Panc1 (cell line): ENCODE measurements around the gene PLCXD1. TPM values are rescaled to one million over a fixed set of nuclear protein-coding genes. Genes with fewer than 3 reads are reported as not detected.

Experiments used
- ATAC-seq: fragments of 200-7000 bp; cut with Tn5 transposase; 2 replicates; pipeline ENCODE4 v1.9.1; 2020; ENCODE audit warnings: mild to moderate bottlenecking, moderate library complexity
- BruUV-seq: library from RNA; stranded (reverse); fragments of 400-500 nt; replicated peaks from 2 replicates; lab custom pipeline; 2021; lab: Mats Ljungman, UMichigan
- CTCF ChIA-PET: fragments of 300-600 bp; sonication (Branson Sonifier 250); formaldehyde crosslinking; loops from one replicate; lab custom pipeline; 2022; ENCODE audit warnings: antibody characterized with exemption; lab: Charles Lee
- POLR2A ChIA-PET: fragments of 300-600 bp; sonication (Branson Sonifier 250); formaldehyde crosslinking; loops from one replicate; lab custom pipeline; 2022; ENCODE audit warnings: antibody characterized with exemption; lab: Charles Lee
- DNase-seq: peaks from one replicate; pipeline ENCODE4 v3.0.0-alpha.2; 2010; ENCODE audit warnings: low read depth, low spot score
- H3K27ac ChIP-seq: 2 replicates; pipeline ENCODE4 v1.5.1; 2011; ENCODE audit warnings: mild to moderate bottlenecking, low read length, inconsistent platforms
- H3K27me3 ChIP-seq: fragments of 200-500 bp; sonication (Bioruptor generic); 2 replicates; pipeline ENCODE4 v1.6.0; 2014; ENCODE audit warnings: low read length, inconsistent platforms; ENCODE audit not compliant: control insufficient read depth, insufficient read depth
- H3K36me3 ChIP-seq: fragments of 200-500 bp; sonication (Bioruptor generic); 2 replicates; pipeline ENCODE4 v1.5.1; 2014; ENCODE audit warnings: inconsistent platforms, mild to moderate bottlenecking, low read length, moderate library complexity; ENCODE audit not compliant: control insufficient read depth, insufficient read depth
- H3K4me1 ChIP-seq: 2 replicates; pipeline ENCODE4 v1.5.1; 2011; ENCODE audit warnings: inconsistent platforms, mild to moderate bottlenecking, low read length, moderate library complexity; ENCODE audit not compliant: control insufficient read depth, insufficient read depth
- H3K4me3 ChIP-seq, 2 experiments: 2 replicates each; pipeline ENCODE4 v1.5.1; 2011 to 2012; ENCODE audit warnings: low read depth in 2 of 2, low read length in 2 of 2, mild to moderate bottlenecking in 2 of 2, inconsistent platforms in 1 of 2, moderate library complexity in 1 of 2
- H3K9me3 ChIP-seq: fragments of 200-500 bp; sonication (Bioruptor generic); 2 replicates; pipeline ENCODE4 v1.5.1; 2014; ENCODE audit warnings: low read depth, mild to moderate bottlenecking, inconsistent platforms, low read length, moderate library complexity; ENCODE audit not compliant: control insufficient read depth, insufficient read depth
- CTCF ChIP-seq: fragments of 450-650 bp; IDR thresholded peaks from 2 replicates; pipeline ENCODE4 v1.5.1; 2017; ENCODE audit warnings: mild to moderate bottlenecking
- POLR2AphosphoS5 ChIP-seq: IDR thresholded peaks from 2 replicates; pipeline ENCODE4 v1.6.1; 2012; ENCODE audit warnings: mild to moderate bottlenecking, low read depth, low read length, moderate library complexity
- REST ChIP-seq, 2 experiments: IDR thresholded peaks; 2 replicates each; pipeline ENCODE4 v1.6.1; 2011 to 2012; ENCODE audit warnings: low read depth in 2 of 2, control low read depth in 1 of 2, low read length in 1 of 2, mild to moderate bottlenecking in 1 of 2, moderate library complexity in 1 of 2; ENCODE audit not compliant: insufficient read depth in 1 of 2
- SIN3A ChIP-seq: IDR thresholded peaks from 2 replicates; pipeline ENCODE4 v1.6.1; 2012; ENCODE audit warnings: low read depth, mild to moderate bottlenecking, low read length, moderate library complexity, borderline replicate concordance; ENCODE audit not compliant: insufficient read depth
- TCF7L2 ChIP-seq: IDR thresholded peaks from 2 replicates; pipeline ENCODE4 v1.6.1; 2011; ENCODE audit warnings: mild to moderate bottlenecking, low read depth, low read length, inconsistent platforms
- in situ Hi-C: cut with HindIII; loops from 2 replicates; pipeline ENCODE4 v1.10.0; 2016; ENCODE audit warnings: low sequenced_read_pairs, low pct_unique_long_range_greater_than_20kb
- intact Hi-C: fragments of 100-400 bp; cut with micrococcal nuclease; formaldehyde crosslinking; loops from one replicate; pipeline ENCODE4 v1.10.0; 2022; ENCODE audit not compliant: unreplicated experiment
- total RNA-seq: library from RNA; stranded (reverse); gene quantifications from one replicate; pipeline ENCODE4 v1.2.1, GENCODE V29; 2021; ENCODE audit not compliant: unreplicated experiment

The PLCXD1 gene
- total RNA-seq, 1 experiment from 2014 or later = 54.9 TPM

GRCh38 chrX:345020-345925, 64.1 kb downstream of the PLCXD1 start:
- Histone ChIP-seq H3K9me3 (no peaks in the 10 kb centered on the region), H3K27me3 (no peaks in the 10 kb centered on the region), H3K4me1 (no peaks in the 10 kb centered on the region), H3K36me3 (no peaks in the 10 kb centered on the region), H3K27ac (no peak overlapping the region), H3K4me3 (no peak overlapping the region)
- in situ Hi-C loops (no loop called here), intact Hi-C loops (no loop called here)
- CTCF ChIA-PET = no interaction called here
- DNase-seq (no peak), ATAC-seq (no peak)
- TF ChIP-seq POLR2AphosphoS5 (no peak), SIN3A (no peak), TCF7L2 (no peak), CTCF (no peak), REST (IDR thresholded peaks at IDR 0.05; ENCODE audit: insufficient read depth in 1 of 2, low read depth in 2 of 2, low read length in 1 of 2) (no peak)
- POLR2A ChIA-PET = no interaction called here
- BruUV-seq = no TSS peak

- H3K36me3 ChIP-seq = no peaks in the 10 kb centered on the region
- no peaks in the 10 kb centered on the region for H3K9me3 ChIP-seq
- H3K4me3 ChIP-seq = no peak overlapping the region
- ChIA-PET POLR2A (no interaction called here), CTCF (no interaction called here)
- no peak overlapping the region for H3K27ac ChIP-seq
- ATAC-seq (no peak), DNase-seq (no peak)
- intact Hi-C loops (no loop called here), in situ Hi-C loops (no loop called here)
- no peaks in the 10 kb centered on the region for H3K27me3 ChIP-seq
- no peaks in the 10 kb centered on the region for H3K4me1 ChIP-seq
- TF ChIP-seq POLR2AphosphoS5 (no peak), CTCF (no peak), TCF7L2 (no peak), SIN3A (no peak), REST (IDR thresholded peaks at IDR 0.05; ENCODE audit: insufficient read depth in 1 of 2, low read depth in 2 of 2, low read length in 1 of 2) (no peak)
- BruUV-seq = no TSS peak
These were observed 65.0 kb downstream of the PLCXD1 start for GRCh38 chrX:346034-346813.
